DOHH2 (cell line): ENCODE data around the gene MARCHF6.
"Not testable (repeated sequence)": the region's sequence is repeated elsewhere in the genome, so short reads cannot be mapped to it uniquely, and the experiment has no call there.

Experiments
- H3F3A ChIP-seq: fragments of 200-600 bp; sonication (generic), shearing (Covaris generic); 2 replicates; pipeline ENCODE4 v1.6.0; 2016; ENCODE audit warnings: antibody characterized with exemption, mild to moderate bottlenecking; ENCODE audit not compliant: control insufficient read depth, insufficient read depth
- H3K27ac ChIP-seq: fragments of 200-600 bp; sonication (generic); 2 replicates; pipeline ENCODE4 v1.5.1; 2014; ENCODE audit warnings: low read depth, mild to moderate bottlenecking, low read length, moderate library complexity
- H3K27me3 ChIP-seq: fragments of 200-600 bp; sonication (generic); 2 replicates; pipeline ENCODE4 v1.6.1; 2014; ENCODE audit warnings: mild to moderate bottlenecking, low read length, mixed read lengths; ENCODE audit not compliant: control insufficient read depth
- H3K36me3 ChIP-seq: fragments of 200-600 bp; sonication (generic); 2 replicates; pipeline ENCODE4 v1.6.1; 2014; ENCODE audit warnings: mild to moderate bottlenecking, low read length, moderate library complexity, mixed read lengths; ENCODE audit not compliant: control insufficient read depth
- H3K4me1 ChIP-seq: fragments of 200-600 bp; sonication (generic); 2 replicates; pipeline ENCODE4 v1.6.1; 2014; ENCODE audit warnings: mild to moderate bottlenecking, low read length, mixed read lengths; ENCODE audit not compliant: control insufficient read depth
- H3K4me2 ChIP-seq: fragments of 200-600 bp; sonication (generic); 2 replicates; pipeline ENCODE4 v1.6.0; 2014; ENCODE audit warnings: mild to moderate bottlenecking, low read length, moderate library complexity
- H3K4me3 ChIP-seq: fragments of 200-600 bp; sonication (generic); 2 replicates; pipeline ENCODE4 v1.5.1; 2014; ENCODE audit warnings: mild to moderate bottlenecking, low read length, mixed read lengths
- H3K79me2 ChIP-seq: fragments of 200-600 bp; sonication (generic); 2 replicates; pipeline ENCODE4 v1.6.1; 2014; ENCODE audit warnings: mild to moderate bottlenecking, low read length, mixed read lengths; ENCODE audit not compliant: control insufficient read depth
- H3K9me2 ChIP-seq: fragments of 200-600 bp; sonication (generic); replicated peaks from 2 replicates; pipeline ENCODE4 v1.6.1; 2014; ENCODE audit warnings: mild to moderate bottlenecking, low read length, mixed read lengths; ENCODE audit not compliant: control insufficient read depth
- H3K9me3 ChIP-seq: fragments of 200-600 bp; sonication (generic); 2 replicates; pipeline ENCODE4 v1.6.1; 2014; ENCODE audit warnings: antibody characterized with exemption, low read length, mixed read lengths; ENCODE audit not compliant: control insufficient read depth, insufficient read depth
- H4K20me1 ChIP-seq: fragments of 200-600 bp; sonication (generic); 2 replicates; pipeline ENCODE4 v1.6.0; 2014; ENCODE audit warnings: low read depth, mild to moderate bottlenecking, antibody characterized with exemption, low read length, moderate library complexity; ENCODE audit not compliant: control insufficient read depth, insufficient read depth
- EZH2phosphoT487 ChIP-seq: fragments of 200-600 bp; sonication (generic); IDR thresholded peaks from 2 replicates; pipeline ENCODE4 v1.6.1; 2017; ENCODE audit warnings: borderline replicate concordance, mild to moderate bottlenecking, antibody characterized with exemption, low read length, moderate library complexity, mixed read lengths
- TF ChIP-seq, protein P1 (sequence below): fragments of 200-600 bp; sonication (generic); IDR thresholded peaks from one replicate; pipeline ENCODE4 v1.5.1; 2014; ENCODE audit warnings: antibody characterized with exemption, mild to moderate bottlenecking, low read depth, low read length; ENCODE audit not compliant: poor library complexity, severe bottlenecking

The MARCHF6 gene

DNA sequence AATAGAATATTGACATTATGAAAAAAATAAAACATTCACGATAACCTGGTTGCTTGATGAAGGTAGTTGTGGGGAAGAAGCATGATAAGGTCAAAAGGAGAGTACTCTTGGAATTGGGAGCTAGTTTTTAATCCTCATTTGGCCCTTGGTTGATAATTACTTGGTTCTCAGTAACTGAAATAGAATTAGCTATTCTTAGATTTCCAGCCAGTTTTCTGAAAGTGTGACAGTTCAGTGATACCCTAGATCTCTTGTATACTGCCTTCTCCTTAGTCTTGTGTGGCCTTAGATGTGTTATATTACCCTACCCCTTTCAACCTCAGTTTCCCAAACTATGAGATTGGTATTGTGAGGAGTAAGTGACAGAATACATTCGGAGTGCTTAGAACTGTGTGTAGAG lies 17.4 kb downstream of the MARCHF6 start:
- H3K36me3 ChIP-seq, result peaks cover 14% of the 10 kb centered on the region
- H3F3A ChIP-seq, result no peaks in the 10 kb centered on the region
- no peak overlapping the region for H3K4me2 ChIP-seq
- H3K4me3 ChIP-seq, result no peak overlapping the region
- peaks cover 96% of the 10 kb centered on the region for H3K79me2 ChIP-seq
- TF ChIP-seq EZH2phosphoT487, result no peak
- TF ChIP-seq, protein P1, sequence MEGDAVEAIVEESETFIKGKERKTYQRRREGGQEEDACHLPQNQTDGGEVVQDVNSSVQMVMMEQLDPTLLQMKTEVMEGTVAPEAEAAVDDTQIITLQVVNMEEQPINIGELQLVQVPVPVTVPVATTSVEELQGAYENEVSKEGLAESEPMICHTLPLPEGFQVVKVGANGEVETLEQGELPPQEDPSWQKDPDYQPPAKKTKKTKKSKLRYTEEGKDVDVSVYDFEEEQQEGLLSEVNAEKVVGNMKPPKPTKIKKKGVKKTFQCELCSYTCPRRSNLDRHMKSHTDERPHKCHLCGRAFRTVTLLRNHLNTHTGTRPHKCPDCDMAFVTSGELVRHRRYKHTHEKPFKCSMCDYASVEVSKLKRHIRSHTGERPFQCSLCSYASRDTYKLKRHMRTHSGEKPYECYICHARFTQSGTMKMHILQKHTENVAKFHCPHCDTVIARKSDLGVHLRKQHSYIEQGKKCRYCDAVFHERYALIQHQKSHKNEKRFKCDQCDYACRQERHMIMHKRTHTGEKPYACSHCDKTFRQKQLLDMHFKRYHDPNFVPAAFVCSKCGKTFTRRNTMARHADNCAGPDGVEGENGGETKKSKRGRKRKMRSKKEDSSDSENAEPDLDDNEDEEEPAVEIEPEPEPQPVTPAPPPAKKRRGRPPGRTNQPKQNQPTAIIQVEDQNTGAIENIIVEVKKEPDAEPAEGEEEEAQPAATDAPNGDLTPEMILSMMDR, result no peak
- H3K4me1 ChIP-seq, result peaks cover 11% of the 10 kb centered on the region
- H3K9me3 ChIP-seq, result no peaks in the 10 kb centered on the region
- no peaks in the 10 kb centered on the region for H3K9me2 ChIP-seq
- H4K20me1 ChIP-seq, result peaks cover 17% of the 10 kb centered on the region
- no peak overlapping the region for H3K27ac ChIP-seq
- H3K27me3 ChIP-seq, result no peaks in the 10 kb centered on the region

DNA sequence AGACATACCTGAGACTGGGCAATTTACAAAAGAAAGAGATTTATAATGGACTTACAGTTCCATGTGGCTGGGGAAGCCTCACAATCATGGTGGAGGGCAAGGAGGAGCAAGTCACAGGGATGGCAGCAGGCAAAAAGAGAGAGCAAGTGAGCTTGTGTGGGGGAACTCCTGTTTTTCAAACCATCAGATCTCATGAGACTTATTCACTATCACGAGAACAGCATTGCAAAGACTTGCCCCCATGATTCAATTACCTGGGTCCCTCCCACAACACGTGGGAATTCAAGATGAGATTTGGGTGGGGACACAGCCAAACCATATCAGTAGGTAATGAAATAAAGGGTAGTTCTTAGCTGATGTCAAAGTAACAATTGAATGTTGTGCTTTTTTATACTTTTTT lies 17.9 kb downstream of the MARCHF6 start:
- H3K9me2 ChIP-seq, H3K9me3 ChIP-seq, H3K4me3 ChIP-seq, H3K4me2 ChIP-seq, H3F3A ChIP-seq, H3K27ac ChIP-seq, H3K27me3 ChIP-seq: not testable (repeated sequence)
- Histone ChIP-seq H3K4me1 (peaks cover 11% of the 10 kb centered on the region), H3K79me2 (peaks cover 95% of the 10 kb centered on the region), H4K20me1 (peaks cover 17% of the 10 kb centered on the region), H3K36me3 (peaks cover 16% of the 10 kb centered on the region)

DNA sequence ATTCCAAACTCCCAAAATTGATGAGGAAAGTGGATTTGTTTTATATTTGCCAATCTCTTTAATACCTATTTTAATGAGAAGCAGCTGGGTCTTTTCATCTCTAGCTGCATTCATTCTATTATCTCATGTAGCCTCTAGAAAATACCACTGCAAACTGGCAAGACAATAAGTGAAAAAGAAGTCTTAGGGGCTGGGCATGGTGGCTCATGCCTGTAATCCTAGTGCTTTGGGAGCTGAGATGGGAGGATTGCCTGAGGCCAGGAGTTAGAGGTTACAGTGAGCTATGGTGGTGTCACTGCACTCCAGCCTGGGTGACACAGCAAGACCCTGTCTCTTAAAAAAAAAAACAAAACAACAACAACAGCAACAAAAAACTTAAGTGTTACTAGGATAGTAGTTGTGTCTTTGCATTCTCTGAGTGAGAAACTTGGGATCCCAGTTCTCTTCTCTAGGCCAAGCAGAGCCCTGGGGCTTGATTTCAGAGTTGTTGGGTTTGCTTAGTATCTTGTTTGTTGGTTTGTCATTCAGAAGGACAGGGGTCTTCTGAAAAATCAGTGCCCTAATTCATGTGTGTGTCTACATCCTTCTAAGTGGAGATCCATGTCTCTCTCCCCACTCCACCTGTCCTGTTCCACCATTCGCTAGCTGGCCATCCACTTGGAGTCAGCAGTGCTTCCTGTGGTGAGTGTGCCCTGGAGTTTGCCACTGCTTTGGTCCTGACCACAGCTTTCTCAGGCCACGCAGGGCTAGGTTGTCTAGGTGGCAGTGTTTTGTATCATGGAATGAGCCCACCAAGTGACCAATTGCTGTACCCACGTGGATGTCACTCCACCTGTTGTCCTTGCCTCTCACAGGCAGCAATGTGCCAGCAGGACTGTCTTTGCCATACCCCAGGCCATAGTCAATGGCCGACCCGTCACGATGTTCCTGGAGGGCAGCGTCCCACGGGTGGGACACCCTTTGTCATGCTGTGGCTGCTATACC lies 19.5 kb downstream of the MARCHF6 start:
- H3K79me2 ChIP-seq, result peaks cover 95% of the 10 kb centered on the region
- H3K4me2 ChIP-seq, result no peak overlapping the region
- peaks cover 21% of the 10 kb centered on the region for H4K20me1 ChIP-seq
- TF ChIP-seq, protein P1, result no peak
- TF ChIP-seq EZH2phosphoT487, result no peak
- no peak overlapping the region for H3K4me3 ChIP-seq
- H3K4me1 ChIP-seq, result peaks cover 11% of the 10 kb centered on the region
- H3K36me3 ChIP-seq, result peaks cover 18% of the 10 kb centered on the region
- peaks cover 4% of the 10 kb centered on the region; the same call in 1 of the 2 replicates for H3F3A ChIP-seq
- H3K9me3 ChIP-seq, result no peaks in the 10 kb centered on the region
- no peaks in the 10 kb centered on the region for H3K9me2 ChIP-seq
- H3K27me3 ChIP-seq, result no peaks in the 10 kb centered on the region
- no peak overlapping the region for H3K27ac ChIP-seq
